NCI-H1092 treated with DMSO at 0.1 percent for 48 hours (cell line): Measurements from ENCODE around the gene FBN3.

ENCODE experiments used
- DNase-seq: peaks from one replicate; lab custom pipeline; 2025; lab: John Stamatoyannopoulos, UW

The FBN3 gene

GRCh38 chr19:8148410-8149260 is 757 bp downstream of the FBN3 start:
- DNase-seq: no peak

GRCh38 chr19:8148088-8148409 is 1.3 kb downstream of the FBN3 start:
- DNase-seq: no peak

- DNase-seq: no peak
Measured at GRCh38 chr19:8147582-8147978, 1.8 kb downstream of the FBN3 start.

- no peak for DNase-seq
Measured at GRCh38 chr19:8146877-8147581, 2.4 kb downstream of the FBN3 start.

- DNase-seq: no peak
Measured at GRCh38 chr19:8144273-8144995, 5.0 kb downstream of the FBN3 start.

GRCh38 chr19:8143041-8143440 is 6.4 kb downstream of the FBN3 start:
- DNase-seq: no peak

- no peak for DNase-seq
Measured at GRCh38 chr19:8142513-8142900, 6.9 kb downstream of the FBN3 start.

GRCh38 chr19:8141726-8142512 is 7.5 kb downstream of the FBN3 start:
- peak; percentile 37 for DNase-seq

- DNase-seq: no peak
Measured at GRCh38 chr19:8138201-8138600, 11.2 kb downstream of the FBN3 start.

- no peak for DNase-seq
Measured at GRCh38 chr19:8137425-8137824, 12.0 kb downstream of the FBN3 start.

- DNase-seq: no peak
Measured at GRCh38 chr19:8135946-8136618, 13.3 kb downstream of the FBN3 start.

GRCh38 chr19:8132858-8133458 is 16.4 kb downstream of the FBN3 start:
- DNase-seq: no peak

GRCh38 chr19:8131517-8131916 is 17.9 kb downstream of the FBN3 start:
- DNase-seq: no peak

- no peak for DNase-seq
Measured at GRCh38 chr19:8129061-8129618, 20.3 kb downstream of the FBN3 start.

- no peak for DNase-seq
Measured at GRCh38 chr19:8128551-8128950, 20.8 kb downstream of the FBN3 start.

GRCh38 chr19:8127311-8127710 is 22.1 kb downstream of the FBN3 start:
- DNase-seq: no peak

GRCh38 chr19:8126511-8126910 is 22.9 kb downstream of the FBN3 start:
- DNase-seq: no peak

GRCh38 chr19:8126008-8126407 is 23.4 kb downstream of the FBN3 start:
- DNase-seq: no peak

- no peak for DNase-seq
Measured at GRCh38 chr19:8123683-8124082, 25.7 kb downstream of the FBN3 start.

GRCh38 chr19:8120636-8121480 is 28.5 kb downstream of the FBN3 start:
- no peak for DNase-seq
